ENCODE results near the gene BMP7. TPM values are rescaled to one million over a fixed set of nuclear protein-coding genes. Genes with fewer than 3 reads are reported as not detected.
"Not testable (repeated sequence)": the region's sequence is repeated elsewhere in the genome, so short reads cannot be mapped to it uniquely, and the experiment has no call there.

Gene BMP7
- total RNA-seq, 1 experiment from 2014 or later: not detected

DNA sequence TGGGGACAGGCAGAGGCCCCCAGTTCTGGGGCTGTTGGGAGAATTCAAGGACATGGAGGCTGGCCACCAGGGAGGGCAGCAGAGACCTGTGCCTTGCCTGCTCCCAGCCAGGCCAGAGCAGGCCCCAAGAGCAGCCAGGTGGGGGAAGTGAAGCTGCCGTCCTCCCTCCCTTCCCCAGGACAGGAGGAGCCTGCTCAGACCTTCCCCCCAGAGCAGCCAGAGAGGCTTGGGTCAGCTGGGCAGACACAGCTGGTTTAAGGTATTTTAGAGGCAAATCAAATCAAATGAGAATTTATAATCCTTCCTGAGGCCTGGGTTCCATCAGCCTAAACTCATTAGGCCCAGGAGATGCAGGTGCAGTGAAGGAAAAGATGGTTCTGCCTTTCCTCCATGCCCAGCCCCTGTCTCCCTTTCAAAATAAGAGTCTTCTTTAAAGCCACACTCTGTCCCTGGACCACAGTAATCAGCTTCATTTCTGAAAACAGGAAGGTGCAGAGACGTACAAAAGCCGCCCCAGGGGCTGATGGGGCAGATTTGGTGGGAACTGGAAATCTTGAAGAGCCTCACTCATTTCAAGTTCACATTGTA is 21.7 kb downstream of the BMP7 start:
- H3K9me3 ChIP-seq (replicated peaks): peaks cover 3% of the 10 kb centered on the region; the same call in 1 of the 2 replicates
- no peak overlapping the region for H3K27ac ChIP-seq
- DNase-seq (ENCODE audit: low read depth in 1 of 2, low spot score in 2 of 2): no peak
- no peak overlapping the region for H3K4me3 ChIP-seq
- H3K36me3 ChIP-seq: no peaks in the 10 kb centered on the region
- peaks cover 15% of the 10 kb centered on the region for H3K4me1 ChIP-seq (replicated peaks)
- H3K27me3 ChIP-seq (replicated peaks): no peaks in the 10 kb centered on the region

DNA sequence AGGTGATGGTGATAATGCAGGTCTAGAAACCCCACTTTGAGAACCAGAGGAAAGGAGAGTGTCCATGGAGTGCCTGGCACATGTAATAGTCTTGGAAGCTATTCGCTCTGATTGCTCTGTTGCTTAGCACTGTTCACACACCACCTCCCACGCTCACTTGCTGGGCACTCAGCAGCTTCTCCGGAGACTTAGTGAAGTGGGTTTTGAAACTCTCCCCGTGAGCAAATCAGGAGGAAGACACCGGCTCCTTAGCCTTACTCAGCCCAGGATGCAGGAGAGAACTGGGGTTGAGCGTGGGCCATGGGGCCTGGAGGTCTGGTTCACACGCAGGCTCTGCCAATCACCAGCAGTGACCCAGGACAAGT is 22.2 kb downstream of the BMP7 start:
- H3K27ac ChIP-seq: no peak overlapping the region
- H3K9me3 ChIP-seq (replicated peaks): peaks cover 3% of the 10 kb centered on the region
- no peak for DNase-seq (ENCODE audit: low read depth in 1 of 2, low spot score in 2 of 2)
- H3K4me3 ChIP-seq: no peak overlapping the region
- no peaks in the 10 kb centered on the region for H3K27me3 ChIP-seq (replicated peaks)
- no peaks in the 10 kb centered on the region for H3K36me3 ChIP-seq
- peaks cover 15% of the 10 kb centered on the region for H3K4me1 ChIP-seq (replicated peaks)

DNA sequence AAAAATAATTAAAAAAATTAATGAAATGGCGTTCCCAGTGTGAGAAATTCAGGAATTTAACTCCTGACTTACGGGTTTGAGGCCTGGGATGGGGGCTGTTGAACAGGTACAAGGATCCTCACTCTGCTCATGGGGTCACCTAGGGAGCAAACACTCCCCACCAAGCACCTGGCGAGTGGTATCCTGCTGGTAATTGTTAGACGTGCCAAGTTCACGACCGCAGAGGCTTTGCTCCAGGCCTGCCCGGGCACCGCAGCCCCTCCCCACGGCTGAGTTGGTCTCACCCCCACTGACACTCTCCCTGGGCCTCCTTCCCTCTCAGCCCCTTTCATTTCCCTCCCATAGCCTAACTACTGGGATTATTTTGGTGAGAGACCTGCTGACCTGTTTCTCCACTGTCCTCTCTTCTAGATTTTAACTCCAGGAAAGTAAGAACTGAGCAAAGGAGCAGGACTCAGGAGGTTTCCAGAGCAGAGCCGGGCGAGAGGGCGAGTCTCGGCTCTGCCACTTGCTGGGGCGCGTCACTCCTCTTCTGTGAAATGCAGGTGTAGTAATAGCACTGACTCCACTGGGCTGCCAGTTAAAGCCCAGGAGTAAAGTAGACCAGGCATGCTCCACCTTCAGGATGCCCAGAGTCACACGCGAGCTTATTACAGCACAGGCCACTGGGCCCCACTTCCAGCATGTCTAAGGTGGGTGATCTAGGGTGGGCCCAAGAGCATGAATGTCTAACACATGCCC is 22.8 kb downstream of the BMP7 start:
- DNase-seq (ENCODE audit: low read depth in 1 of 2, low spot score in 2 of 2): no peak
- Histone ChIP-seq H3K4me3 (no peak overlapping the region), H3K4me1 (replicated peaks) (peaks cover 15% of the 10 kb centered on the region), H3K9me3 (replicated peaks) (peaks cover 3% of the 10 kb centered on the region), H3K27ac (no peak overlapping the region), H3K27me3 (replicated peaks) (no peaks in the 10 kb centered on the region), H3K36me3 (no peaks in the 10 kb centered on the region)

DNA sequence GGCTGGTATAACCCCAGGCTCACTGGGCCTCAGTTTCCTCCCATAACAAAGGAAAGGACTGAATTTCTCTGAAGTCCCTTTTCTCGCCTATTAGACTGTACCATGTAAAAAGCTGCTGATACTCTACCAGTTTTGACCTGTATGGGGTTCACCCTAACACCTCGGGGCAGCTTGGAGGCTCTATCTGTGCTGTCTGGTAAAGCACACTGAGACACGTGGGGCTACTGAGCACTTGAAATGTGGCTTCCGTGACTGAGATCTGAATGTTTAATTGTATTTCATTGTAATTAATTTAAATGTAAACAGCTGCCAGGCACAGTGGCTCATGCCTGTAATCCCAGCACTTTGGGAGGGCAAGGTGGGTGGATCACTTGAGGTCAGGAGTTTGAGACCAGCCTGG is 24.0 kb downstream of the BMP7 start:
- Histone ChIP-seq H3K4me3 (no peak overlapping the region), H3K27ac (no peak overlapping the region), H3K27me3 (replicated peaks) (no peaks in the 10 kb centered on the region), H3K36me3 (no peaks in the 10 kb centered on the region), H3K4me1 (replicated peaks) (peaks cover 5% of the 10 kb centered on the region; the same call in 1 of the 2 replicates), H3K9me3 (replicated peaks) (peaks cover 3% of the 10 kb centered on the region)
- DNase-seq (ENCODE audit: low read depth in 1 of 2, low spot score in 2 of 2): no peak

DNA sequence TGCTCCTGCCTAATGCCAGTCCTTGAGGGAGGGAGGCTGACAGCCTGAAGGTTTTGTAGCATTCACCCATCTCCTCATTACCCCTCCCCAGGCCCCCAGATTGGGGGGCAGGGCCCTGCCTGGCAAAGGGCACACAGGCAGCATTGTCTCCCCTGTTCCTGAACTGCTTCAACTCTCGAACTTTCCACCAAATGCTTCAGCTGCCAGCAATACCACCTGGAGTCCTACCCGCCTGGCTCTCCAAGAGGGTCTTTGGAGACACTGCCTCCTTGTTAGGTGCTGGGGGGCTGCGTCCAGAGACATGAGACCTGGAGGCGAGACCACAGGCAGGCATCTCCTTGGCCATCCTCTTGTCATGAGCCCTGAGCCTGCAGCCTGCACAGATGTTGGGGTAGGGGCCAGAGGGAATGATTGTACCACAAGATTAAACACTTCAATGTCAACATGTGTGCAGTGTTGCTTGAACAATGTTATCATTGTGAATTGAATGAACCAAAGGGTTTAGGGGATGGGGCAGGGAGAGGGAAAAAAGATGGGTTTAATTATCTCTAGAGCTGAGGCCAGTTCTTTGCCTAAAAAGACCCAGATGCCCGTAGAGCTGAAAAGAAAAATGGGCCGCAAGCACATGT is 25.0 kb downstream of the BMP7 start:
- DNase-seq (ENCODE audit: low read depth in 1 of 2, low spot score in 2 of 2): no peak
- Histone ChIP-seq H3K36me3 (no peaks in the 10 kb centered on the region), H3K4me1 (replicated peaks) (no peaks in the 10 kb centered on the region), H3K4me3 (no peak overlapping the region), H3K27me3 (replicated peaks) (no peaks in the 10 kb centered on the region), H3K9me3 (replicated peaks) (peaks cover 3% of the 10 kb centered on the region), H3K27ac (no peak overlapping the region)

DNA sequence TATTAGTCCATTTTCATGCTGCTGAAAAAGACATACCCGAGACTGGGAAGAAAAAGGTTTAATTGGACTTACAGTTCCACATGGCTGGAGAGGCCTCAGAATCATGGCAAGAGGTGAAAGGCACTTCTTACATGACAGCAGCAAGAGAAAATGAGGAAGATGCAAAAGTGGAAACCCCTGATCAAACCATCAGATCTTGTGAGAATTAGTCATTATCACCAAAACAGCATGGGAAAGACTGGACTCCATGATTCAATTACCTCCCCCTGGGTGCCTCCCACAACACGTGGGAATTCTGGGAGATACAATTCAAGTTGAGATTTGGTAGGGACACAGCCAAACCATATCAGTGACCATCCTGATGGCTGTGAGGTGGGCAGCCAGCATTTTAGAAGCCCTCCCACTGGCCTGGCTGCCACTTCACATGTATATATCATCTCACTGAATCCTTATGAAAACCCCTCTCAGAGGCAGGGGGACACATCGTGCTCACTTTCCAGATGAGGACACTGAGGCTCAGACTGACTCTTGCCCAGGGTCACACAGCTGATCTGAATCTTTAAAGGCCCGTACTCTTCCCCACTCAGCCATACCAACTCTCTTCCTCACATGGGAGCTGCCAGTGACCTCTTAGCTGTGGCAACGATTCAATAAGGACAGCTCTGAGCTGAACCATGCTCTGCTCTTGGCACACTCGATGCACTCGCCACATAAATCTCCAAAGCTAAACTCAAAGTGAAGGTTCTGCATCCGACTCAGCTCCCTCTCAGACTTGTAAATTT is 25.7 kb downstream of the BMP7 start:
- Histone ChIP-seq H3K9me3 (replicated peaks) (peaks cover 3% of the 10 kb centered on the region), H3K27ac (no peak overlapping the region), H3K4me3 (no peak overlapping the region), H3K36me3 (no peaks in the 10 kb centered on the region), H3K27me3 (replicated peaks) (no peaks in the 10 kb centered on the region), H3K4me1 (replicated peaks) (no peaks in the 10 kb centered on the region)
- no peak for DNase-seq (ENCODE audit: low read depth in 1 of 2, low spot score in 2 of 2)

DNA sequence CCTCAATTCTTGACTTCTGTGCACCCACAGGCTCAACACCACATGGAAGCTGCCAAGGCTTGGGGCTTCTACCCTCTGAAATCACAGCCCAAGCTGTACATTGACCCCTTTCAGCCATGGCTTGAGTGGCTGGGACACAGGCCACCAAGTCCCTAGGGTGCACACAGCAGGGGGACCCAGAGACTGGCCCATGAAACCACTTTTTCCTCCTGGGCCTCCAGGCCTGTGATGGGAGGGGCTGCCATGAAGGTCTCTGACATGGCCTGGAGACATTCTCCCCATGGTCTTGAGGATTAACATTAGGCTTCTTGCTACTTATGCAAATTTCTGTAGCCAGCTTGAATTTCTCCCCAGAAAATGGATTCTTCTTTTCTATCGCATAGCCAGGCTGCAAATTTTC is 26.7 kb downstream of the BMP7 start:
- not testable (repeated sequence) for H3K4me1 ChIP-seq (replicated peaks); H3K9me3 ChIP-seq (replicated peaks); H3K36me3 ChIP-seq; H3K27me3 ChIP-seq (replicated peaks); DNase-seq (ENCODE audit: low read depth in 1 of 2, low spot score in 2 of 2); H3K27ac ChIP-seq; H3K4me3 ChIP-seq

DNA sequence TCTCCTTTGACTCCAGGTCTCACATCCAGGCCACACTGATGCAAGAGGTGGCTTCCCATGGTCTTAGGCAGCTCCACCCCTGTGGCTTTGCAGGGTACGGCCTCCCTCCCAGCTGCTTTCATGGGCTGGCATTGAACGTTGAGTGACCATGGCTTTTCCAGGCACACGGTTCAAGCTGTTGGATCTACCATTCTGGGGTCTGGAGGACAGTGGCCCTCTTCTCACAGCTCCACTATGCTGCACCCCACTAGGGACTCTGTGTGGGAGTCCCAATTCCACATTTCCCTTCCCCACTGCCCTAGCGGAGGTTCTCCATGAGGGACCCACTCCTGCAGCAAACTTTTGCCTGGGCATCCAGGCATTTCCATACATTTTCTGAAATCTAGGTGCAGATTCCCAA is 27.1 kb downstream of the BMP7 start:
- H3K9me3 ChIP-seq (replicated peaks); H3K36me3 ChIP-seq; H3K27me3 ChIP-seq (replicated peaks); H3K27ac ChIP-seq; DNase-seq (ENCODE audit: low read depth in 1 of 2, low spot score in 2 of 2); H3K4me1 ChIP-seq (replicated peaks); H3K4me3 ChIP-seq: not testable (repeated sequence)

DNA sequence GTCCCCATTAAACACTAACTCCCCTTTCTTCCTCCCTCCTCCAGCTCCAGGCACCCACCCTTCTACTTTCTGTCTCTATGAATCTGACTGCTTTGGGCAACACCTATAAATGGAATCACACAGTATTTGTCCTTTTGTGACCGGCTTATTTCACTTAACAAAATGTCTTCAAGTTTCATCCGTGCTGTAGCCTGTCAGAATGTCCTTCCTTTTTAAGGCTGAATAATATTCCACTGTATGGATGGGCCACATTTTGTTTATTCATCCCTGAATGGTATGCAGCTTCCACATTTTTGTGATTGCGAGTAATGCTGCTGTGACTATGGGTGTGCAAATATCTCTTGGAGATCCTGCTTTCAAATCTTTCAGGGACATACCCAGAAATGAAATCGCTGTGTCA is 28.4 kb downstream of the BMP7 start:
- DNase-seq (ENCODE audit: low read depth in 1 of 2, low spot score in 2 of 2): no peak
- Histone ChIP-seq H3K9me3 (replicated peaks) (peaks cover 3% of the 10 kb centered on the region), H3K27ac (no peak overlapping the region), H3K4me3 (no peak overlapping the region), H3K27me3 (replicated peaks) (peaks cover 3% of the 10 kb centered on the region; the same call in 1 of the 2 replicates), H3K36me3 (no peaks in the 10 kb centered on the region), H3K4me1 (replicated peaks) (no peaks in the 10 kb centered on the region)

DNA sequence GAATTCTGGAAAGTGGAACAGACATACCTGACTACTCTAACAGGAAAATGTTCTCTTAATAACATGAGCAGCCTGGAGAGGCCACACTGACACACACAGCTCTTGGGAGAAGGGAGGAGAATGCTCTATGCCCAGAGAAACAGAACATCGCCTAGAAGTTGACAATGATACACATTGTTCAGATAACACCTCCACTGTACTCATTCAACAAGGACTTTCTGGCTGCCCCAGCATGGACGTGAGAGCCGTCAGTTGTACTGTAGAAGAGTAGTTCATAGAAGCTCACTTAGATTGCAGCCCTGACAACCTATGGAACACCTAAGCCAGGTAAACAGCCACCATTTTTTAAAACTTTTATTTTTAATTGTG is 28.9 kb downstream of the BMP7 start:
- DNase-seq (ENCODE audit: low read depth in 1 of 2, low spot score in 2 of 2): no peak
- H3K36me3 ChIP-seq: no peaks in the 10 kb centered on the region
- no peak overlapping the region for H3K4me3 ChIP-seq
- peaks cover 8% of the 10 kb centered on the region; the same call in 1 of the 2 replicates for H3K27me3 ChIP-seq (replicated peaks)
- H3K4me1 ChIP-seq (replicated peaks): no peaks in the 10 kb centered on the region
- H3K27ac ChIP-seq: no peak overlapping the region
- H3K9me3 ChIP-seq (replicated peaks): peaks cover 3% of the 10 kb centered on the region

DNA sequence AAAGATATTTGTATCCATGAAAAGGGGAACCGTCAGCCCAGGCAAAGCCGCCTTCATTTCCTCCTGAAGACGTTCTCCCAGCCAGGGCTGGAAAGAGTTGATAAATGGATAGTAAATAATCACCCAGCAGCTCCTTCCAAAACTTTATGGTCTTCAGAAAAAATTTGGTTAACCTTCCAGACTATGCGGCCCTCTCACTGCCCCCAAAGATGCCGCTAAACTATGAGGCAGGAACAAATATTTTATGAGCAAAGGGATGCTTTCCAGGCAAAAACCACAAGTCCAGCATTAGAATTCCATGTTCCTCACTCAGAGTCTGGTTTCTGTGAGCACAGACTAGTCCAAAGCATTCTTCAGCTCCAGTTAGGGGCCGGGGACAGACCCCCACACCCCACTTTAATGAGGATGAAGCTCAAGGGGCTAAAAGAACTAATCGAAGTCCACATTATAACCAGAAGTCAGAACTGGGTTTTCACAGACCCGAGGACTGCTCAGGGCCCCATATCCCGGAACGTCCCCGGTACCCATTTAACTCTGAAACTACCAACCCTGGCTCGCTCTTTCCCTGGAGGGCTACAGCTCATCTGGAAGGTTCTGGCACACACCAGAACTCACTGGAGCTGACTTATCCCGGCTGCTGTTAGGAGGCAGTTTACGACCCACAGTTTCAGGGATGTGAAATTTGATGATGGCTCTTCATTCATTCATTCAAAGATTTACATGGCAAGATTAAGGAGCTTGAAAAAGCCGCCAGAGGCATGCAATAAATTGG is 29.4 kb downstream of the BMP7 start:
- no peaks in the 10 kb centered on the region for H3K36me3 ChIP-seq
- peaks cover 9% of the 10 kb centered on the region; the same call in 1 of the 2 replicates for H3K27me3 ChIP-seq (replicated peaks)
- H3K9me3 ChIP-seq (replicated peaks): peaks cover 3% of the 10 kb centered on the region
- H3K4me3 ChIP-seq: no peak overlapping the region
- H3K27ac ChIP-seq: no peak overlapping the region
- no peak for DNase-seq (ENCODE audit: low read depth in 1 of 2, low spot score in 2 of 2)
- H3K4me1 ChIP-seq (replicated peaks): no peaks in the 10 kb centered on the region

DNA sequence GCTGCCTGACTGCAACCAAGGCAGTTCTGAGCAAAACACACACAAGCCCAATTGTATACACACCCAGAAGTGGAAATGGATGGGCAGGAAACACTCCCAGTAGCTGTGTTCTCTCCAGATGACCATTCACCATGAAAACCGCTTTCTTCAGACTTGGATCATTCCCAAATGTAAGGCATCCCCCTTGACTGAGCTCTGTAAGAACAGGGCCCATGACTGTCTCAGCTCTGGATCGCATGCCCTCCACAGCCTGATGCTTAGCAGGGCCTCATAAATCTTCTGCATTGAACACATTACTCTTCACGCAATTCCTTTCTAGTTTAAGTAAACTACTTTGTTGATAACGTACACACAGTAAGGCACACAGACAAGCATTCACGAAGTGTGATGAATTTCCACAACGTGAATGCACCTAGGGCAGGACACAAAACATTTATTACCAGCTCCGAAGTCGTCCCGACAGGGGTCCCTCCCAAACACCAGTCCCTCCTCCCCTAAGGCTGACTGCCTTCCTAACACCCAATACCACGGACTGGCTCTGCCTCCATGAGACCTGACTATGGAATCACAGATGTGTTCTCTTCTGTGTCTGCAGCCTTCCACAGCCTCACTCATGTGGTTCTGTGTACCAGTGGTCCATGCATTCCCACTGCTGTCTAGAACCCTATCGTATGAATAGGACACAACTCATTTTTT is 31.7 kb downstream of the BMP7 start:
- no peak for DNase-seq (ENCODE audit: low read depth in 1 of 2, low spot score in 2 of 2)
- Histone ChIP-seq H3K4me3 (no peak overlapping the region), H3K4me1 (replicated peaks) (no peaks in the 10 kb centered on the region), H3K27ac (no peak overlapping the region), H3K9me3 (replicated peaks) (no peaks in the 10 kb centered on the region; the same call in none of the 2 replicates), H3K27me3 (replicated peaks) (peaks cover 9% of the 10 kb centered on the region; the same call in 1 of the 2 replicates), H3K36me3 (no peaks in the 10 kb centered on the region)

DNA sequence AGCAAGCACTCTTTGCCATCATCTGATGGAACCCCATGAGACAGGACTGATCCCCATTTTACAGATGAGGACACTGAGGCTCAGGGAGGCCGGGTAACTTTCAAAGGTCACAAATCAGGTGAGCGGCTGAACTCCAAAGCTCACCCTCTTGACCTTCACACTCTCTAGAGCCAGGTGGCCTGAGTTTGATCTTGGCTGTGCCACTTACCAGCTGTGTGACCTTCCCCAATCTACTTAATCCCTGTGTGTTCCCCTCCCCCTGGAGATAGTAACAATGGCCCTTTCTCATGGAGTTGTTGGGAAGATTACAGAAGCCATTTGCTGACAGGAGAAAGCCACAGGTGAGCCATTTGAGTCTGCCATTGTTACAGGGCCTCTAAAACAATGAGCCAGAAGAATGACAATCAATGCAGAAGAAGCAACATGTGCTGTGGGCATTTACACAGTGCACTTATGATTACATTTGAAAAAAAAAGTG is 34.5 kb downstream of the BMP7 start:
- Histone ChIP-seq H3K4me1 (replicated peaks) (no peaks in the 10 kb centered on the region), H3K27me3 (replicated peaks) (peaks cover 9% of the 10 kb centered on the region; the same call in 1 of the 2 replicates), H3K36me3 (no peaks in the 10 kb centered on the region), H3K9me3 (replicated peaks) (no peaks in the 10 kb centered on the region), H3K4me3 (no peak overlapping the region), H3K27ac (no peak overlapping the region)
- no peak for DNase-seq (ENCODE audit: low read depth in 1 of 2, low spot score in 2 of 2)

Measured in SJSA1 (cell line).